ENCODE results near the gene PSMC2.
A peak's percentile ranks its signal among the peaks of the same experiment; 100 is the strongest.

PSMC2 gene

DNA sequence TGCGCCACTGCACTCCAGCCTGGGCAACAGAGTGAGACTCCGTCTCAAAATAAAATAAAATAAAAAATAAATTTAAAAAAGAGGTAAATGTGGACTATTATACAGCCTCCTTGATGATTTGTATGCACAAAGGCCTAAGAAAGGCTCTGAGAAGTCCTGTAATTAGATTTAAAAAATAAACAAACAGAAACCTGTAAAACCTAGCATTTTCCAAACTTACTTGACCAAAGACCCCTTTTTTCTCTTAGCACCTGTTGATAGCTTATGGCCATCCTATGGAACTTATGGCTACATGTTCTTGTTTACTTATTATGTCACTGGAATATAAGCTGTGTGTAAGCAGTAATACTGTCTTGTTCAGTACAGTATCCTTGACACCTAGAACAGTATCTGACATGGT, 8.6 kb upstream of the PSMC2 start:
- H3K4me3 ChIP-seq (ENCODE audit: low read length in 2 of 2) = no peak overlapping the region
- H3K9me3 ChIP-seq (ENCODE audit: control insufficient read depth in 2 of 2, low read length in 2 of 2) = no peaks in the 10 kb centered on the region
- no peak overlapping the region for H3K9ac ChIP-seq (ENCODE audit: low read depth in 1 of 2, low read length in 2 of 2)
- H3K4me1 ChIP-seq (ENCODE audit: control insufficient read depth in 2 of 2, insufficient read depth in 2 of 2, low read length in 2 of 2) = peaks cover 7% of the 10 kb centered on the region in 2 donors
- peaks cover 36 to 41% of the 10 kb centered on the region in 2 donors for H3K36me3 ChIP-seq (ENCODE audit: control insufficient read depth in 2 of 2, insufficient read depth in 2 of 2, low read length in 2 of 2)
- H3K27ac ChIP-seq (ENCODE audit: low read depth in 2 of 2, low read length in 2 of 2) = no peak overlapping the region
- no peaks in the 10 kb centered on the region for H3K27me3 ChIP-seq (ENCODE audit: control insufficient read depth in 2 of 2, insufficient read depth in 2 of 2, low read length in 2 of 2)

DNA sequence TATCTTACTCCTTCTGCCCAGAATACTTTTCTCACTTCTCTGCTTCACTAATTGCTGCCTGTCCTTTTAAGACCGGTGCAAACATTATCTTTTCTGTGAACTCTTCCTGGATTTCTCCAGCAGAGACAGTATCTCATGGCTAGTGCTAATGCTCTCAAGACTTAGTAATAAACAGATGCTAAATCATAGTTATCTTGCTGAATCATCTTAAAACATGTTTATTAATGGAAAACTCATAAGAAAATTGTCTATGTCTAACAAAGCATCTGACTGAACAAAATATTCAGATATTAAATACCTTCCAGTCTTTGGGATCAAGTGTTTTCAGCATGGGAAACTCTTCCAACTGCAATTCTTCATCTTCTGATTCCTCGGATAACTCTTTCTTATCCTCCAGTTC, 6.0 kb upstream of the PSMC2 start:
- Histone ChIP-seq H3K36me3 (ENCODE audit: control insufficient read depth in 2 of 2, insufficient read depth in 2 of 2, low read length in 2 of 2) (peaks cover 28 to 35% of the 10 kb centered on the region in 2 donors), H3K4me1 (ENCODE audit: control insufficient read depth in 2 of 2, insufficient read depth in 2 of 2, low read length in 2 of 2) (peaks cover 11 to 12% of the 10 kb centered on the region in 2 donors), H3K27ac (ENCODE audit: low read depth in 2 of 2, low read length in 2 of 2) (no peak overlapping the region)

DNA sequence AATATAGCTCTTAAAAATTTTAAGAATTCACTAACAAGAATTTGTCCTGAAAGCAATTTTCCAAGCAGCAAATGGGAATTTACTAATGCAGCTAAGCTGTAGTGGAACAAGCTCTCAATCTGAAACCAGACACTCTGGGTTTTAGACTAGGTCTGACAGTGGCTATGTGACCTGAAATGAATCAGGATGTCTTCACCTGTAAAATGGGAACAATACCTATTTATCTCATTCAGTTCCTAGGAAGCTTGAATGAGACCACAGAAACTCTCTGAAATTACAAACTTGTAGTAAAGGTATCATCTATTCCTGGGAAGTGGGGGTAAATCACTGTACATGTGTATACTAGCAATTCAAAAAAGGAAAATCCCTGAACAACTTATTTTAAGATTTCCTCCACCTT, 4.1 kb upstream of the PSMC2 start:
- Histone ChIP-seq H3K27ac (ENCODE audit: low read depth in 2 of 2, low read length in 2 of 2) (no peak overlapping the region), H3K4me1 (ENCODE audit: control insufficient read depth in 2 of 2, insufficient read depth in 2 of 2, low read length in 2 of 2) (peaks cover 16 to 23% of the 10 kb centered on the region in 2 donors), H3K9ac (ENCODE audit: low read depth in 1 of 2, low read length in 2 of 2) (peak overlapping the region; percentile 87 to 97)

More for the DNA sequence above, 6.0 kb upstream of the PSMC2 start:
- H3K27me3 ChIP-seq (ENCODE audit: control insufficient read depth in 2 of 2, insufficient read depth in 2 of 2, low read length in 2 of 2) = no peaks in the 10 kb centered on the region
- H3K4me3 ChIP-seq (ENCODE audit: low read length in 2 of 2) = no peak overlapping the region
- H3K9ac ChIP-seq (ENCODE audit: low read depth in 1 of 2, low read length in 2 of 2) = no peak overlapping the region
- H3K9me3 ChIP-seq (ENCODE audit: control insufficient read depth in 2 of 2, low read length in 2 of 2) = no peaks in the 10 kb centered on the region

DNA sequence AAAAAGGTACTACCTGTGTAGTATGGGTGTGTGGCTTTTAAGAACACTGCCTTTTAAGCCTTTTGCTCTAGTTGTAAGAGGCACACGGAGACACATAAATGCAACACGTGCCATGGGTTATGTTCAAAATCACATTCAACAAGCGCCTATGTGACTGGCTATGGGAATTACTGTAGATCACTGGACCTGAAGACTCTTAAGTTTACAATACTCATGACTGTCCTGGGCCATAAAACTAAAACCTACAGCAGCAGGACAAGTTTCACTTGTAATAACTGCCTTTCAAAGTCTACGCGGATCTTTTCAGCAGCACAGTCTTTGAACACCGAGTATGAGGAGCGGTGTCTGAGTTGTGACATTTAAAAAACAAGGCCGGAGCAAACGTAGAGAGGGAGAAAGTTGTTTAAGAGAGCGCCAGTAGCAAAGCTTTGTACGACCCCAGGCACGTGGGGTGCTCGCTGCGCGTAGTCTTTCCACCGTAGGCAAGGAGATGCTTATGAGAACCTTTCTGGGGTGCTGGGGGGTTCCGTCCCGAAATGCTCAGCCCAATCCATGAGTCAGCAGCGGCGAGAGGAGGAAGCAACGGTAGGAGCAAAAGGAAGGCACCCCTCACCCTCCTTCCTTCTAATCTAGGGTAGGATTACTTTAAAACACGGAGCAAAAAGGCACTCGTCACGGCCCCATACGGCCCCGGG, 3.5 kb upstream of the PSMC2 start:
- Histone ChIP-seq H3K9me3 (ENCODE audit: control insufficient read depth in 2 of 2, low read length in 2 of 2) (no peaks in the 10 kb centered on the region), H3K4me1 (ENCODE audit: control insufficient read depth in 2 of 2, insufficient read depth in 2 of 2, low read length in 2 of 2) (peaks cover 18 to 28% of the 10 kb centered on the region in 2 donors), H3K36me3 (ENCODE audit: control insufficient read depth in 2 of 2, insufficient read depth in 2 of 2, low read length in 2 of 2) (peaks cover 14 to 21% of the 10 kb centered on the region in 2 donors), H3K9ac (ENCODE audit: low read depth in 1 of 2, low read length in 2 of 2) (peak overlapping the region; percentile 87 to 97), H3K27me3 (ENCODE audit: control insufficient read depth in 2 of 2, insufficient read depth in 2 of 2, low read length in 2 of 2) (no peaks in the 10 kb centered on the region), H3K4me3 (ENCODE audit: low read length in 2 of 2) (peak overlapping the region; percentile 94 to 99), H3K27ac (ENCODE audit: low read depth in 2 of 2, low read length in 2 of 2) (peak overlapping the region; percentile 72 to 82)

More for the DNA sequence above, 4.1 kb upstream of the PSMC2 start:
- no peaks in the 10 kb centered on the region for H3K9me3 ChIP-seq (ENCODE audit: control insufficient read depth in 2 of 2, low read length in 2 of 2)
- H3K27me3 ChIP-seq (ENCODE audit: control insufficient read depth in 2 of 2, insufficient read depth in 2 of 2, low read length in 2 of 2) = no peaks in the 10 kb centered on the region
- H3K4me3 ChIP-seq (ENCODE audit: low read length in 2 of 2) = peak overlapping the region; percentile 94 to 99
- peaks cover 14 to 22% of the 10 kb centered on the region in 2 donors for H3K36me3 ChIP-seq (ENCODE audit: control insufficient read depth in 2 of 2, insufficient read depth in 2 of 2, low read length in 2 of 2)

DNA sequence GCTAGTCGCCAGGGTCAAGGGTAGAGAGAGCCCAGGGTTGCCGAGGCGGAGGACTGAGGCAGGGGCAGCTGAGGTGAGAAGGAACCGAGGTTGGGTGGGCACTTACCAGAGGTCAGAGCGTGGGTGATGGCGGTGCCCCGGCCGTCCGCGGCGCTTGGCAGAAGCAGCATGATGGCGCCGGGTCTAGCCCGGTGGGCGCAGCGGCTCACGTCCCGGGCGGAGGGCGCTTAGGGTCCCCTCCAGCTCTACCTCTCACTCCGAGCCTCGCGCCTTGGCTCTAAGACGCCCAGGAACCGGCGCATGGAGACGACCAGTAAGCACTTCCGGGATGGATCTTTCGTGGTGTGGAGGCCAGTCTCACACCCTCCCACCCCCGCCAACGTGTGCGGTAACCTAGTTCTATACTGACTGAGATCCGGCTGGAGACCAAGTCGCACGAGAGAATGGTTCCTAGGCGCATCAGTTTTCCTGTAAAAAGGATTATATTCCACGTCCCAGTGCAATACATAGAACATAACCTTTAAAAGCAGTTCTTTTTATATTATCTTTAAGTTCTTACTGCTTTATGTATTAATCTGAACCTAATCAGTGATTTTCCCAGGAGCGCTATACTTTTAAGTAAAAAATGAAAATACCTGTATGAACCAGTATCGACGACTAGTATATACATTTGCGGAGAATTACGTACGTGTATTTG, 2.8 kb upstream of the PSMC2 start, which contains the start of gene DNAJC2:
Gene DNAJC2, minus strand, starts transcription at position 315 of the 697 bp plus-strand sequence. Its CDS starts 145 bp downstream, at position 170.
- H3K9ac ChIP-seq (ENCODE audit: low read depth in 1 of 2, low read length in 2 of 2) = peak within 1 kb of the TSS; percentile 87 to 97
- H3K9me3 ChIP-seq (ENCODE audit: control insufficient read depth in 2 of 2, low read length in 2 of 2) = no peaks in the 10 kb centered on the region
- peaks cover 18 to 30% of the 10 kb centered on the region in 2 donors for H3K4me1 ChIP-seq (ENCODE audit: control insufficient read depth in 2 of 2, insufficient read depth in 2 of 2, low read length in 2 of 2)

DNA sequence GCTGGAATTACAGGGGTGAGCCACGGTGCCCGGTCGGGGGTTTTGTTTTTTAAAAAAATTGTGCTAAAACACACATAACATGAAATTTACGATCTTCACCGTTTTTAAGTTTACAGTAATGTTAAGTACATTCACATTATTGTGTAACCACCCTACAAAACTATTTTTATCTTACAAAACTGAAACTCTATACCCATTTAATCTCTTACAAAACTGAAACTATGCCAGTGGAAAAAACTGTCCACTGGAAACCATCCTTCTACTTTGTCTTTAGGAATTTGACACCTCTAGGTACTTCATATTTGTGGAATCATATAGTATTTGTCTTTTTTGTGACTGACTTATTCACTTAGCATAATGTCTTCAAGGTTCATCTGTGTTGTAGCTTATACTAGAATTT, 1.0 kb upstream of the PSMC2 start:
- H3K9me3 ChIP-seq (ENCODE audit: control insufficient read depth in 2 of 2, low read length in 2 of 2) = no peaks in the 10 kb centered on the region
- H3K27me3 ChIP-seq (ENCODE audit: control insufficient read depth in 2 of 2, insufficient read depth in 2 of 2, low read length in 2 of 2) = no peaks in the 10 kb centered on the region
- H3K36me3 ChIP-seq (ENCODE audit: control insufficient read depth in 2 of 2, insufficient read depth in 2 of 2, low read length in 2 of 2) = peaks cover 4 to 12% of the 10 kb centered on the region in 2 donors
- H3K9ac ChIP-seq (ENCODE audit: low read depth in 1 of 2, low read length in 2 of 2) = no peak overlapping the region
- H3K27ac ChIP-seq (ENCODE audit: low read depth in 2 of 2, low read length in 2 of 2) = no peak overlapping the region
- H3K4me3 ChIP-seq (ENCODE audit: low read length in 2 of 2) = no peak overlapping the region
- peaks cover 18 to 30% of the 10 kb centered on the region in 2 donors for H3K4me1 ChIP-seq (ENCODE audit: control insufficient read depth in 2 of 2, insufficient read depth in 2 of 2, low read length in 2 of 2)

More for the DNA sequence above, 2.8 kb upstream of the PSMC2 start, which contains the start of gene DNAJC2:
- H3K36me3 ChIP-seq (ENCODE audit: control insufficient read depth in 2 of 2, insufficient read depth in 2 of 2, low read length in 2 of 2) = peaks cover 16 to 18% of the 10 kb centered on the region in 2 donors
- H3K27me3 ChIP-seq (ENCODE audit: control insufficient read depth in 2 of 2, insufficient read depth in 2 of 2, low read length in 2 of 2) = no peaks in the 10 kb centered on the region
- peak within 1 kb of the TSS; percentile 72 to 82 for H3K27ac ChIP-seq (ENCODE audit: low read depth in 2 of 2, low read length in 2 of 2)
- H3K4me3 ChIP-seq (ENCODE audit: low read length in 2 of 2) = peak within 1 kb of the TSS; percentile 94 to 99

DNA sequence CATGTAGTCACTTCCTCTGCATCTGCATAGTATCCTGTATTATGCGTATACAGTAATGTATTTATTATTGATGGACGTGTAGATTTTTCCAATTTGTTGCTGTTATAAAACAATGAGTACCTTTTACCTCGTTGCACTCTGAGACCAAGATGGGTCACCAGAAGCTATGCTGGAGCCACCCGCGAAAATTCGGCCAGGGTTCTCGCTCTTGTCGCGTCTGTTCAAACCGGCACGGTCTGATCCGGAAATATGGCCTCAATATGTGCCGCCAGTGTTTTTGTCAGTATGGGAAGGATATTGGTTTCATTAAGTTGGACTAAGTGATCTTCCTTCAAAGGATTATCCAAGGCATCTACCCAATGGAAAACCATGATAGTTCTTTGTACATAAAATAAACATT, 1.0 kb downstream of the PSMC2 start:
- Histone ChIP-seq H3K27me3 (ENCODE audit: control insufficient read depth in 2 of 2, insufficient read depth in 2 of 2, low read length in 2 of 2) (no peaks in the 10 kb centered on the region), H3K9ac (ENCODE audit: low read depth in 1 of 2, low read length in 2 of 2) (peak overlapping the region; percentile 41 to 88), H3K4me1 (ENCODE audit: control insufficient read depth in 2 of 2, insufficient read depth in 2 of 2, low read length in 2 of 2) (peaks cover 15 to 27% of the 10 kb centered on the region in 2 donors), H3K9me3 (ENCODE audit: control insufficient read depth in 2 of 2, low read length in 2 of 2) (no peaks in the 10 kb centered on the region), H3K36me3 (ENCODE audit: control insufficient read depth in 2 of 2, insufficient read depth in 2 of 2, low read length in 2 of 2) (peaks cover 6 to 12% of the 10 kb centered on the region in 2 donors), H3K4me3 (ENCODE audit: low read length in 2 of 2) (peak overlapping the region; percentile 99), H3K27ac (ENCODE audit: low read depth in 2 of 2, low read length in 2 of 2) (no peak overlapping the region)

DNA sequence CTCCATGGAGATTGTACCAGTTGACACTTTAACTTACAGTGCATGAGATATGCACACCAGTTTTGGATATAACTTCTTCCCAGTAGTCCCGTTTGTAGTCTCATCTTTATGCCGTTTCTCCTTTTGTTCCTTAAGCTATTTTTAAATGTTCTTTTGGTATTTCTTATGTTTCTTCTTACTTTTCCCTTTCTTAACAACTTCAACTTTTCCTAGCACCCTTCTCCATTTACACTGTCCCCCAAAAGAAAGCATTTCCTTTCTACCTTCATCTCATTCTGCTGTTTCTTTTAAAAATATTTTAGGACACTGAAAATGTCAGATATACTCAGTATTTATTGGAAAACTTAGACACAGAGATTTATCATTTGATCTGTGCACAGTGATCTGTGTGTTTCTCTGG, 1.5 kb downstream of the PSMC2 start:
- H3K27me3 ChIP-seq (ENCODE audit: control insufficient read depth in 2 of 2, insufficient read depth in 2 of 2, low read length in 2 of 2) = no peaks in the 10 kb centered on the region
- no peak overlapping the region for H3K27ac ChIP-seq (ENCODE audit: low read depth in 2 of 2, low read length in 2 of 2)
- H3K9ac ChIP-seq (ENCODE audit: low read depth in 1 of 2, low read length in 2 of 2) = no peak overlapping the region
- peaks cover 11 to 22% of the 10 kb centered on the region in 2 donors for H3K4me1 ChIP-seq (ENCODE audit: control insufficient read depth in 2 of 2, insufficient read depth in 2 of 2, low read length in 2 of 2)
- H3K36me3 ChIP-seq (ENCODE audit: control insufficient read depth in 2 of 2, insufficient read depth in 2 of 2, low read length in 2 of 2) = peaks cover 6 to 12% of the 10 kb centered on the region in 2 donors
- no peaks in the 10 kb centered on the region for H3K9me3 ChIP-seq (ENCODE audit: control insufficient read depth in 2 of 2, low read length in 2 of 2)
- peak overlapping the region in 1 of 2 donors; percentile 99 for H3K4me3 ChIP-seq (ENCODE audit: low read length in 2 of 2)

DNA sequence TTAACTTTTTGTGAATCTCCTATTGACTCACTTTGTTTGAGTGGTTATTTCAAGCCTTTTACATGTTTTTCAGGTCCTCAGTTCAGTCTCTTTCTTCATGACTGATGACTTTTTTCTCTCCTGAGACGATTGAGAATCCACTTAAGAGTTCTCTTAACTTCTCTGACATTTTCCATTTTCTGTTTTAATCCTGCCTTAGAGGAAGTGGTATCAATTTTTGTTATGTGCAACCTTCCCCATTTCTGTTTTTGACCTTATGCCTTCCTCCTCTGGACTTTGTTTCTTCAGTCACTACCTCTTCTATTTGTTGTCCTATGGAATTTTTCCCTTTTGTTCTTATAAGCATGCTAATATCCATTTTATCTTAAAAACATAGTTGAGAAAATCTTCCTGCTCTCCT, 2.4 kb downstream of the PSMC2 start:
- H3K9me3 ChIP-seq (ENCODE audit: control insufficient read depth in 2 of 2, low read length in 2 of 2) = no peaks in the 10 kb centered on the region
- no peak overlapping the region for H3K9ac ChIP-seq (ENCODE audit: low read depth in 1 of 2, low read length in 2 of 2)
- no peak overlapping the region for H3K27ac ChIP-seq (ENCODE audit: low read depth in 2 of 2, low read length in 2 of 2)
- H3K4me3 ChIP-seq (ENCODE audit: low read length in 2 of 2) = peak overlapping the region in 1 of 2 donors; percentile 99
- H3K27me3 ChIP-seq (ENCODE audit: control insufficient read depth in 2 of 2, insufficient read depth in 2 of 2, low read length in 2 of 2) = no peaks in the 10 kb centered on the region
- peaks cover 10 to 17% of the 10 kb centered on the region in 2 donors for H3K36me3 ChIP-seq (ENCODE audit: control insufficient read depth in 2 of 2, insufficient read depth in 2 of 2, low read length in 2 of 2)
- H3K4me1 ChIP-seq (ENCODE audit: control insufficient read depth in 2 of 2, insufficient read depth in 2 of 2, low read length in 2 of 2) = peaks cover 11 to 20% of the 10 kb centered on the region in 2 donors

DNA sequence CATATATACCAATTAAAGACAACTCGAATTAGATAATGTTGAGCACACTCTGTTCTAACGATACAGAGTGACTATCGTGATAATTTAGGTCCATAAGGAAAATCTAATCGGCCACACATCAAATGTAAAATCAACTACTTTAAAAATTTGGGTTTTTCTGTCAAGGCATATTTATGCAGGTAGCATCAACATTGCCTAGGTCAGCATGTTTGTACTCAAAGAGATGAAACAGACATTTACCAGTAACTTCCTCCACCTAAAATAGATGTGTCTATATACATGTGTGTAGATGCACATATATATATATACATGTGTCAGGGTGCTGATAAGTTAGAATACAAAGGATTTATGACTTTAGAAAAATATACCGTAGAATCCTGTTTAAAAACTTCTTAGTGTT, 22.0 kb downstream of the PSMC2 start:
- no peaks in the 10 kb centered on the region for H3K4me1 ChIP-seq (ENCODE audit: control insufficient read depth in 2 of 2, insufficient read depth in 2 of 2, low read length in 2 of 2)
- H3K9ac ChIP-seq (ENCODE audit: low read depth in 1 of 2, low read length in 2 of 2) = no peak overlapping the region
- H3K4me3 ChIP-seq (ENCODE audit: low read length in 2 of 2) = no peak overlapping the region
- H3K27ac ChIP-seq (ENCODE audit: low read depth in 2 of 2, low read length in 2 of 2) = no peak overlapping the region
- H3K27me3 ChIP-seq (ENCODE audit: control insufficient read depth in 2 of 2, insufficient read depth in 2 of 2, low read length in 2 of 2) = no peaks in the 10 kb centered on the region
- H3K9me3 ChIP-seq (ENCODE audit: control insufficient read depth in 2 of 2, low read length in 2 of 2) = no peaks in the 10 kb centered on the region
- H3K36me3 ChIP-seq (ENCODE audit: control insufficient read depth in 2 of 2, insufficient read depth in 2 of 2, low read length in 2 of 2) = peaks cover 43 to 46% of the 10 kb centered on the region in 2 donors

All from mucosa of rectum (tissue), 2 donors.